OCI-LY7 (cell line): Measurements from ENCODE around the gene TMEM44. TPM values are rescaled to one million over a fixed set of nuclear protein-coding genes. Genes with fewer than 3 reads are reported as not detected.

Experiments used
- BruUV-seq: library from RNA; stranded (reverse); fragments of 400-500 nt; replicated peaks from 2 replicates; lab custom pipeline; 2021; lab: Mats Ljungman, UMichigan
- CTCF ChIA-PET: fragments of 300-600 bp; sonication (Branson Sonifier 250); formaldehyde crosslinking; loops from one replicate; lab custom pipeline; 2022; ENCODE audit warnings: antibody characterized with exemption; ENCODE audit not compliant: unreplicated experiment; lab: Charles Lee
- POLR2A ChIA-PET: fragments of 300-600 bp; sonication (Branson Sonifier 250); formaldehyde crosslinking; loops from one replicate; lab custom pipeline; 2022; ENCODE audit warnings: antibody characterized with exemption; lab: Charles Lee
- DNase-seq: peaks from one replicate; pipeline ENCODE4 v3.0.0-alpha.2; 2015; ENCODE audit warnings: low spot score
- H2AFZ ChIP-seq: fragments of 200-600 bp; sonication (generic), shearing (Covaris generic); 2 replicates; pipeline ENCODE4 v1.6.1; 2014; ENCODE audit warnings: mild to moderate bottlenecking, antibody characterized with exemption, low read length, moderate library complexity
- H3K27ac ChIP-seq: fragments of 200-600 bp; sonication (generic); 2 replicates; pipeline ENCODE4 v1.5.1; 2014; ENCODE audit warnings: mixed run types, low read depth, mild to moderate bottlenecking, moderate library complexity, low read length, inconsistent platforms; ENCODE audit not compliant: poor library complexity, severe bottlenecking
- H3K36me3 ChIP-seq: fragments of 200-600 bp; sonication (generic); 2 replicates; pipeline ENCODE4 v1.6.1; 2014; ENCODE audit warnings: mild to moderate bottlenecking, antibody characterized with exemption, low read length, moderate library complexity, mixed read lengths; ENCODE audit not compliant: insufficient read depth
- H3K4me1 ChIP-seq: fragments of 200-600 bp; sonication (generic); 2 replicates; pipeline ENCODE4 v1.5.1; 2014; ENCODE audit warnings: mild to moderate bottlenecking, low read length; ENCODE audit not compliant: insufficient read depth, poor library complexity, severe bottlenecking
- H3K4me2 ChIP-seq: fragments of 200-600 bp; sonication (generic); 2 replicates; pipeline ENCODE4 v1.6.1; 2014; ENCODE audit warnings: mild to moderate bottlenecking, low read length
- H3K4me3 ChIP-seq: fragments of 200-600 bp; sonication (generic); 2 replicates; pipeline ENCODE4 v1.5.1; 2014; ENCODE audit warnings: mild to moderate bottlenecking, low read depth, low read length; ENCODE audit not compliant: poor library complexity, severe bottlenecking
- H3K79me2 ChIP-seq: fragments of 200-600 bp; sonication (generic); 2 replicates; pipeline ENCODE4 v1.6.1; 2016; ENCODE audit warnings: low read depth, mild to moderate bottlenecking, low read length, moderate library complexity, mixed read lengths; ENCODE audit not compliant: insufficient read depth
- H3K9me2 ChIP-seq: fragments of 200-600 bp; sonication (generic); 2 replicates; pipeline ENCODE4 v1.6.1; 2016; ENCODE audit warnings: mild to moderate bottlenecking, low read length, mixed read lengths; ENCODE audit not compliant: insufficient read depth
- H3K9me3 ChIP-seq: fragments of 200-600 bp; sonication (generic); 2 replicates; pipeline ENCODE4 v1.6.1; 2014; ENCODE audit warnings: mild to moderate bottlenecking, mixed run types, low read length, mixed read lengths
- H4K20me1 ChIP-seq: fragments of 200-600 bp; sonication (generic); 2 replicates; pipeline ENCODE4 v1.6.1; 2014; ENCODE audit warnings: mild to moderate bottlenecking, antibody characterized with exemption, low read length, moderate library complexity, mixed read lengths; ENCODE audit not compliant: insufficient read depth
- CTCF ChIP-seq: fragments of 200-600 bp; sonication (generic); conservative IDR thresholded peaks from 2 replicates; pipeline ENCODE4 v1.5.1; 2014; ENCODE audit warnings: mild to moderate bottlenecking, antibody characterized with exemption, low read length, moderate library complexity, mixed read lengths
- EZH2phosphoT487 ChIP-seq: fragments of 200-600 bp; sonication (generic); IDR thresholded peaks from 2 replicates; pipeline ENCODE4 v1.6.1; 2018; ENCODE audit warnings: low read depth, borderline replicate concordance, mild to moderate bottlenecking, mixed run types, antibody characterized with exemption, low read length, moderate library complexity, mixed read lengths
- intact Hi-C: fragments of 100-400 bp; cut with micrococcal nuclease; formaldehyde crosslinking; loops from one replicate; pipeline ENCODE4 v1.10.0; 2022; ENCODE audit not compliant: unreplicated experiment
- total RNA-seq, 2 experiments: library from RNA; depleted of rRNA in 1 of 2; stranded (reverse); fragments of >200 nt in 1 of 2; shearing (Covaris generic) in 1 of 2; gene quantifications; 2 replicates each; pipeline ENCODE4 v1.2.3, GENCODE V29; 2014 to 2022

TMEM44 gene
- total RNA-seq, 2 experiments from 2014 or later = 8.8 to 22.9 TPM

DNA sequence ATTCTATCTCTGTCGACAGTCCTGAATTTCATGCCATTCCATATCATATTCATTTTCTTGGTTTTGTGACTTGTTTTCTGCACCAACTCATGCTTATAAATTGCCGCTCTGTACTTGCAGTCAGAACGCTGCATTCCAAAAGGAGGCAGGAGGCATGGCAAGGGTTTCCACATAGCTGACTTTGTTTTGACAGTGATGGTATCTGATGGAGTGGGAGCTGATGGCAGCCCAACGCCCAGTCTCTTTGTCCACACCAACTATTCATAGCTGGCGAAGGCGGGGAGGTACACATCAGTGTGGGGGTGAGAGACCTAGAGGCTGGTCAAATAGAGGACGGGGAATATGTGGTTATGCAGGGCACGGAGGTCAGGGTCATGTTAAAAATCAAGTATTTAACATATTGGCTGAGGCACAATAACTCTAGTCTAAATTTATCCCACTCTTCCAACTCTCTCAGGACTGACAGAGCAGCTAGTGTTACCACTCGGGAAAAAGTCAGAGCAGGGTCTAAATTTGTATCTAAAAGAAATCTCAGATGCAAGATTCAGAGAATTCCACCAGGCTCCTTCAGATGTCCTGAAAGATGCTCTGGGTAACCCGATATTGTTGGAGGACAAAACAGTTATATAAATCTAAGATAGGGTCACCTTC, 78.6 kb downstream of the TMEM44 start:
- Histone ChIP-seq H3K27ac (no peak overlapping the region), H3K4me1 (no peaks in the 10 kb centered on the region), H2AFZ (no peak overlapping the region), H3K9me2 (no peaks in the 10 kb centered on the region), H3K4me3 (no peak overlapping the region), H3K4me2 (no peak overlapping the region), H3K36me3 (no peaks in the 10 kb centered on the region), H3K79me2 (no peaks in the 10 kb centered on the region), H3K9me3 (no peaks in the 10 kb centered on the region), H4K20me1 (no peaks in the 10 kb centered on the region)
- ChIA-PET CTCF (no interaction called here), POLR2A (interaction anchor here (0.6 kb wide), 1 partner anchor 420 kb away, joined by 3 read pairs; no protein-coding TSS in a partner anchor)
- intact Hi-C loops = no loop called here
- TF ChIP-seq EZH2phosphoT487 (no peak), CTCF (no peak)
- no TSS peak for BruUV-seq
- DNase-seq = no peak

DNA sequence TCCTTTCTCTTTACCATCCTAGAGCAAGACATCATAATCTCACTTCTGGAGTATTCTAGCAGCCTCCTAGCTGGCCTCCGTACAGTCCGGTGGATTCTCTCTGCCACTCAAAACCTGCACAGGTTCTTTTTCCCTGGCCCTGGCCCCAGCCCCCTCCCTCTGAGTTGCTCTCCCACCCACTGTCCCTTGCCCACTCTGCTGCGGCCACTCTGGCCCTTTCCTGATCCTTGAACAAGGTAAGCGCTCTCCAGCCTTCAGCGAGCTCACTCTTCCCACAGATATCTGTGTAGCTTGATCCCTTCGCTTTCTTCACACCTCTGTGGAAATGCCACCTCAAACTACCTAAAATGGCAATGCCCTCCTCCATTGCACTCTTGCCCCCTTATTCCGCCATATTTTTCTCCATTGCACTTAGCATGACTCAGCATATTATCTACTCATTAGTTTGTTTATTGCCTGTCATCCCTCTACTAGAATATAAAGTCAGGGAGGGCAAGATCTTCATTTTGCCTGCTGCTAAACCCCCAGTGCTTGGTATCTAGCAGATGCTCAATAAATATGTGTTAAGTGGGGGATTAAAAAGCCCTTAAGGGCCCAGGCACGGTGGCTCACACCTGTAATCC, 80.8 kb downstream of the TMEM44 start:
- no peak for DNase-seq
- H3K4me3 ChIP-seq = no peak overlapping the region
- no peaks in the 10 kb centered on the region for H3K9me3 ChIP-seq
- no peaks in the 10 kb centered on the region for H3K9me2 ChIP-seq
- H3K79me2 ChIP-seq = no peaks in the 10 kb centered on the region
- BruUV-seq = no TSS peak
- POLR2A ChIA-PET = no interaction called here
- H3K4me1 ChIP-seq = no peaks in the 10 kb centered on the region
- no peak overlapping the region for H2AFZ ChIP-seq
- no peaks in the 10 kb centered on the region for H4K20me1 ChIP-seq
- intact Hi-C loops = no loop called here
- H3K36me3 ChIP-seq = no peaks in the 10 kb centered on the region
- no peak overlapping the region for H3K4me2 ChIP-seq
- H3K27ac ChIP-seq = no peak overlapping the region
- TF ChIP-seq EZH2phosphoT487 (no peak), CTCF (no peak)
- CTCF ChIA-PET = no interaction called here

DNA sequence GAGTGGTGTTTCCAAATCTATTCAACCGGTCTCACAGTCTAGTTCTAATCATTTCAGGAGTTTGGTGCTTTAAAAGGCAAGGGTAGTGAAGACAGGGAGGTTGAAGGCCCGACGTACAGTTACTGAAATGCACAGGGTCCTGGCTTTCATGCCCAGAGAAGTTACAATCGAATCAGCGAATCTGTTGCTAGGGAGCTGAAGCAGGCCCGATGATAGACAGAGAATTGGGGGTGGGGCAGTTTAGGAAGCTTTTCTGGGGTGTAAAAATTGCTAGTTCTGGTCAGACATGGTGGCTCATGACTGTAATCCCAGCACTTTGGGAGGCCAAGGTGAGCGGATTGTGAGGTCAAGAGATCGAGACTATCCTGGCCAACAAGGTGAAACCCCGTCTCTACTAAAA, 83.4 kb downstream of the TMEM44 start:
- TF ChIP-seq CTCF (no peak), EZH2phosphoT487 (no peak)
- CTCF ChIA-PET = no interaction called here
- no peaks in the 10 kb centered on the region for H3K9me3 ChIP-seq
- POLR2A ChIA-PET = no interaction called here
- no peak overlapping the region for H2AFZ ChIP-seq
- H4K20me1 ChIP-seq = no peaks in the 10 kb centered on the region
- H3K79me2 ChIP-seq = no peaks in the 10 kb centered on the region
- H3K9me2 ChIP-seq = no peaks in the 10 kb centered on the region
- no peak overlapping the region for H3K27ac ChIP-seq
- no peaks in the 10 kb centered on the region for H3K4me1 ChIP-seq
- no TSS peak for BruUV-seq
- intact Hi-C loops = no loop called here
- no peak overlapping the region for H3K4me2 ChIP-seq
- no peak overlapping the region for H3K4me3 ChIP-seq
- H3K36me3 ChIP-seq = no peaks in the 10 kb centered on the region
- no peak for DNase-seq
